ENCODE results near the gene ZBTB7C.

ZBTB7C gene

GRCh38 chr18:48351216-48352050 lies 57.8 kb downstream of the ZBTB7C start:
- DNase-seq, result no peak

- DNase-seq, result no peak
Measured at GRCh38 chr18:48348739-48349138, 60.4 kb downstream of the ZBTB7C start.

DNA sequence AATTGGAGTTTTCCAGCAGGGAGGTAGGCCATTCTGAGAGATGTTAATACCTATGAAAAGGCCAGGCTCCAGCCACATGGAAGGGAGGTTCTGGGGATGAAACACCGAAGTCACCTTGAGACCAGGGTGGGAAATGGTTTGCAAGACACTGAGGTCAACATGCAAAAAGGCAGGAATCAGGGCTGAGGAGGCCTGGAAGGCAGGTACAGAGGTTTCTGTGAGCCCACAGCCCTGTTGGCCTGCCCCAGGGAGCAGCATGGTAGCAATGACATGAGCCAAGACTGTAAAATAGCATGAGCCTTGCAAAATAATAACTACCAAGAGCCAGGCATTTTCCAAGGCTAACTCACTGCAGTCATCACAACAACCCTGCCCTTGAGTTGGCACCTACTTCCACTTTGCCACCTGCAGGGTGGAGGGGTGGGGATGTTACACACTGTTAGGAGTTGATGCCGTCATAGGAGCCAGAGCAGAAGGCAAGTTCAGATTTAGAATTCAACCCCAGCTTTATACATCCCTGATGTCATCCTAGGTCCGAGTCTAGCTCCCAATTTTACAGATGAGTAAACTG lies 61.3 kb downstream of the ZBTB7C start:
- DNase-seq, result no peak

- DNase-seq, result no peak
Measured at GRCh38 chr18:48345596-48345995, 63.6 kb downstream of the ZBTB7C start.

DNA sequence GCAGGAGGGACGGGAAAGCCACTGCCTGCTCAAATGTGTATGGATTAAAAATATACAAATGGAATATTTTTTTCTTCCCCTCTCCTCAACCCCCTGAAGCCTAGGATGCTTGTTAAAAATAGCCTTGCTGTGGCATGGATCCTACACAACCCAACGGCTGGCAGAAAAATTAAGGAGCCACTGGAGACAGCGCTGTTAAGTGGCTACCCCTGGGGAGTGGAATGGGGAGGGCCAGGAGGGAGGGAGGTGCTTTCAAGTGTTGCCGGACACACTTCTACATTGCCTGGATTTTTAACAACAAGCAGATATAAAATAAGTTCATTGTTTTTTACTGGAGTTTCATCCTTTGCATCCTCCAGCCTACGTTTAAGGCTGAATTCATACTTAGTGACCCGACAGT lies 66.6 kb downstream of the ZBTB7C start:
- no peak for DNase-seq

DNA sequence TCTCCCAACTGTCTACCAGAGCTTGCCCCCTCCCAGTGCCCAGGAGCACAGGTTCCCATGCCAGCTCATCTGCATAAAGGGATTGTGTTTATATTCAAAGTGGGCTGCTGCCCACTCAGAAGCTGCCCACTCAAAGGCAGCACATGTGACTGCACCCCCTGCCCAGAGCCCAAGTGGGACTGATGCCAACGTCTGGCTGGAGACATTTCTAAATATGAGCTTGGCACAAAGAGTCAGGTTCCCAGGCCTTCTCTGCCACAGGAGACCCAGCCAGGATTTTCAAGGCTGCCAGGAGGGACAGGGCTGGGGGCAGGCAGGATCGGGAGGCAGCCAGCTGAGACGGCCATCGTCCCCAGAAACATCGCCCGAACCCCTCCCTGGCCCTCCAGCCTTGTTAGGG lies 67.1 kb downstream of the ZBTB7C start:
- DNase-seq, result no peak

- DNase-seq, result no peak
Measured at GRCh38 chr18:48340560-48340959, 68.6 kb downstream of the ZBTB7C start.

DNA sequence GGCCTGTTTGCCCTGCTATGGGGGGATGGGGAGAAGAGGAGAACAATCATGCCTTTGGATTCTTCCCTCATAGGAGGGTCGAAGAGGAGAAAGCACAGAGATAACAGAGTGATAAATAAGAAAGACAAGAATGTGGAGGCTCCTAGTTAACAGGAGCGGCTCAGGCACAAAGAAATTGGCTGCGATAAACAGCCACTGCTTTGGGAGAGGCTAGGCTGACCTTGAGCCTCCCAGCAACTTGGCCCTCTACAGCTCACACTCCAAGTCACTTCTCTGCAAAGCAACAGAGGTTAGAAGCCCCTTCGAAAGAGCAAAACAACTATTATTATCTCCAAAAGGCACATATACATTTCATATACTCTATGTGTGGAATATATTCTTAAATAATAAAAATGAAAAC lies 69.5 kb downstream of the ZBTB7C start:
- DNase-seq, result no peak

DNA sequence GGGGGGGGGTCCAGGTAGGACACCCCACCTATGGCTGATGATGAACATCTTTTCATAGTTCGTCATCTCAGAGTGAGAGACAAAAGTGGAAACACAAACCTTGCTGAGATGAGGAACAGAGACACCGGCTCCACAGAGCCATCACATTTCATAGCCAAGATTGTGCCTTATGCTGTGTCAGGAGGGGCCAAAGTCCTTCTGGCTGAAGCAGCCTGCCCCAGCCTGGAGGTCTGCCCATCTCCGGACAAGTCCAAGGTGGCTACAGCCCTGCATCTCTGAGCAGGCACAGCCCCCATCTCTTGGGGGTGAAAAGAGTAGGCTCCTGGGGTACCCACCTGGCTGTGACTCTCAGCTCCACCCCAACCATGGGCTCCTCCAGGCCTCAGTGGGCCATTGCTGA lies 70.3 kb downstream of the ZBTB7C start:
- DNase-seq, result no peak

GRCh38 chr18:48337053-48337452 lies 72.1 kb downstream of the ZBTB7C start:
- no peak for DNase-seq

DNA sequence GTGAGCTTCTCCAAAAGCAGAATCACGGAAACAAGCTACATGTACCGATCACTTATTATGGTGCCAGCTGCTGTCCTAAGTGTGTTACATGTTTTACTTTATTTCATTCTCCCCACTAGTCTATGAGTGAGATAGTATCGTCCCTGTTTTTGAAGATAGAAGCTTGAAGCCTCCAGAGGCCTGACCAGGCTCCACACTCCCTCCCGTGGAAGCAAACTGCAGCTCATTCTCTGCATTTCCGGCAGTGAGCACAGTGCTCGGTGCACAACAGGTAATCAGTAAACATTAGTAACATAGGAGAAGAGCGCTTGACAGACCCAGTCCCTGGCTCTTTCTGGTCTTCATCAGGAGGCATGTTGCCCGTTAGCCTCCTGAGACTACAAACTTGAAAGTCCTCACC lies 72.9 kb downstream of the ZBTB7C start:
- no peak for DNase-seq

DNA sequence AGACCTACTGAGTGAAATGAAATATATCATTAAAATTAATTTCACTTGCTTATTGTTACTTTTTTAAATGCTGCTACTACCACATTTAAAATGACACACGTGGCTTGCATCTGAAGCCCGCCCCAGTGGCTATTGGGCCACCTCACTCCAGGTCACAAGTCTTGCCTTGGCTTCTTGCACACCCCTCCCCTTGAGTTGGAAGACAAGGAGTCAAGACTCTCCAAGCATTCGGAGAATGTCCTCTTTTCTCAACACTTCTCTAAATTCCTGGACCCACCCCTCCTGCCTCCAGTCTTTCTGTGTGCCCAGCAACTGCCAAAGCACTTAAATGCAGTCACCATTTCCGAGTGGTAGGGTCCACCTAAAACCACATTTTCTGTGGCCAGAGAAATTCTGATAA lies 73.4 kb downstream of the ZBTB7C start:
- no peak for DNase-seq

DNA sequence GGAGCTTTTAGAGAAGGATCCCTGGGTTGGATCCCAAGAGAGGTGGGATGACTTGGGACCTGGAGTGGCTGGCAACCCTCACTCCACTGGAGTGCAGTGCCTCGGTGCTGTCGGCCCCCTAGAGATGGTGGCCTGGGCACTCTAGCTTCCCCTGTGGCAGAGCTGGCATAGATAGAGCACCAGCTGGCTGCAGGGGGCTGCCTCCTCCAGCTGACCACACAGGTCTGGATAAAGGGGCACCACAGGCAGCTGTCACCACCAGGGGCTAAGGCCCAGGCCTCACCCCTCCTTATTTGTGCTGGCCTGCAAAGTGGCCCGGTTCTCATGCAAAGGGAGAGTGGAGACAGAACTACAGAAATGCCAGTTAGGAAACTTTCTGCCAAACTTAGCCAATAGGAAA lies 74.3 kb downstream of the ZBTB7C start:
- no peak for DNase-seq

DNA sequence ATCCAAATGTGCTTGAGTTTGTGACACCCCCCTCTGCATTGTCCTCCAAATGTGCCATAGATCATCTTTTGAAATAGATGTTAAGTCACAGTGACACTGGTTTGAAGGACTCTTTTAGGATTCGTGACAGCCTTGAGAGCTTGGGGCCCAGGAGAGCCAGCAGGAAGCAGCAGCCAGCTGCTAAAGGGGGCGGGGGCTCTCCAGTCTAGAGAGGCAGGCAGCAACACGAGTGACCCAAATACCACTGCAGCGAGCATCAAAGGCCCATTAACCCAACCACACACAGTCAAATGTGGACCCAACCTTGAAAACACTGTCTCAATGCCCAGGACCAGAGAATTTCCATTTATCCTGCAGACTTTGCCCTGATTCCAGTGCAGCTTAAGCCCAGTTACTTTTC lies 75.6 kb downstream of the ZBTB7C start:
- no peak for DNase-seq

GRCh38 chr18:48330016-48330991 lies 78.9 kb downstream of the ZBTB7C start:
- DNase-seq, result no peak

DNA sequence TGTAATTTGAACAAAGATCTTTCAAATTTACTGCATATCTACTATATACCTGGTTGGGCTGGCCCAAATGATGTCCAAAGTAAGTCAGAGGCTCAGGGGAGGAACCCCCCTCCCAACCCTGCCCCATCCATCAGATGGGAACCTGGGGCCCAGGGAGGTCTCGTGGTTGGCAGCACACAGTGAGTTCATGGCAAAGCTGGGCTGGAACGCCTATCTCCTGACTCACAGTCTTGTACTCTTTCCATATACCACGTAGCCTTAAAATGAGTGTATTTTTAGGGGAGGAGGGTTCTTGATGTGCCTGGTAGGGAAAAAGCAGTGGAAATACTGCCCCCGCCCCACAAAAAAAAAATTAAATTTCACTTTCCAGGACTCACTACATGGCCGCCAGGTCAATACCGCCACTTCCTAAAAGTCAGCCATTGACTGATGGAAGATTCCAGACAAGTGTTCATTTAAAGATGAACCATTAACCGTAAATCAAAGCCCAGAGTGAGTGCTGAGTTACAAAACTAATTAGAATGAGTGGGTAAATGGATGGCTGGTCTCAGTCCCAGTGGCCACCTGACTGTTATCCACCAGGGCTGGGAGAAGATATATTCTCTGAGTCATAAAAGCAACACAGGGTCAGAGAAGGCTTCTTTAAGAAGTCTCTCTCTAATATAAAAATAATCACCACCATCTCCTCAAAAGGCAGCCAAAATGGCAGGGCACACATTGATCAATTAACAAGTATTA lies 80.5 kb downstream of the ZBTB7C start:
- no peak for DNase-seq

DNA sequence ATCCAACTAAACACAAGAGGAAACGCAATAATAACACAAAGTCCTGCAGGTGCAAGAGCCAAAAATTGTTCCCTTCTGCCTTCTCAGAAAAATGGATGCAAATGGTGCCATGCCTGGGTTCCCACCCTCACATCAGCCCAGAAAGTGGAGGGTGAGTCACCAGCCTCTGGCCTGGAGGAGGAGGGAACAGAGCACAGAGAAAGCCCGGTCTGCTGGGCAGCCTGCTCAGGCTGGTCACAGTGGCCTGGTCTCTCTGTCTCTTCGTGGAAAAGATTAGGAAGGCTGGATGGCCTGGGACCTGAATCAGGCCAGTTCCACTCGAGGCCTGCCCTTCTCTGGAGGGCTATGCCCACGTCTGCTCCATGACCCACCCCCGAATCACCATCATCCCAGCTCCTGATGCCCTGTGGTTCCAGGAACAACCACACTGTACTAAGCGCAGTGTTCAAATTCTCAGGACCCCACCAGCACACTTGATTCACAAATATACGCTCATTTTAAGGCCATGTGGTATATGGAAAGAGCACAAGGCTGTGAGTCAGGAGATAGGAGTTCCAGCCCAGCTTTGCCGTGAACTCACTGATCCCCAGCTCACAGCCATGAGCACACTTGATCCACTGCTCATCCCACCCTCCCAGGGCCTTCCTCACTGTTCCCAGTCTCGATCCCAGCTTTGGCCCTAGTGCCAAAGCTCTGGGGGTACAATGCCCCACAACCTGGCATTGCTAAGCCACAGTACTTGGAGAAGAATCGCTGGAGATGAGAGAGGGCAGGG lies 82.1 kb downstream of the ZBTB7C start:
- DNase-seq, result no peak

DNA sequence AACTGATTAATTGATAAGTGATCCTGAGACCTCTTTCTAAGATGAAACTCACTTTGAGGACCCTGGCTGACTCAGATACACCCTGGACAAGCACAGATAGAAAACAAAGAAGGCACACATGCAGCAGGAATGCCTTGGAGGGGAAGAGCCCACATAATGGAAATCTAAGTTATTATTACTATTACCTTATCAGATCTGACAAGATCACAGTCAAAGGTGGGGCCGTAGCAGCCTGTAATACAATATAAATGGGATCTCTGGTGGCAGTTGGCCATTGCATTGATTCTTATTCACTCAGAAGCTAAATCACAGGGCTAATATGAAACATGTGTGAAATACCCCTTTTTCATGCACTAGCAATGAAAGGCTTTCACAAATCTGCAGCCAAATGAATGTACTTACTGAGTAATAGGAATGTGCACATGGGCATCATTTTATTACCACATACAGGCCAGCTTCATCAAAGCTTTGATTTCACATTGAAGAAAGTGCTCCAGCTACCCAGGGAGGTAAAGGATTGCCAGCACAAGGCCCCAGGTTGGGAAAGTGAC lies 84.0 kb downstream of the ZBTB7C start:
- DNase-seq, result no peak

GRCh38 chr18:48324651-48325050 lies 84.5 kb downstream of the ZBTB7C start:
- DNase-seq, result no peak

DNA sequence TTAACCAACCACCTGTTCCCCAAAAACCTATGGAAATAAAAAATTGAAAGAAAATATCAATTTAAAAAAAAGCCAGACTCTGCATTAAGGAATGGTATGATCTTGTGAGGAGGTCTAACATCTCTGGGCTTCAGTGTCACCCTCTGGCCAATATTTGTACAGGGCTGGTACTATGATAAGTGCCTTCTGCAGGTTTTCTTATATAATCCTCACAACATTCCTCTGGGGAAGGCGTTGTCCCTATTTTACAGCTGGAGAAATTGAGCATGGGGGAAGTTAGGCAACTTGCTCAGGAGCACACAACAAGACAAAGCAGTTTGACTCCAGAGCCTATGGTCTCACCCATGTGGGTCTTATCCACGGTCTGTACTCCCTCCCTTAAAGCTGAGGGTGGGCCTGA lies 86.0 kb downstream of the ZBTB7C start:
- DNase-seq, result no peak

DNA sequence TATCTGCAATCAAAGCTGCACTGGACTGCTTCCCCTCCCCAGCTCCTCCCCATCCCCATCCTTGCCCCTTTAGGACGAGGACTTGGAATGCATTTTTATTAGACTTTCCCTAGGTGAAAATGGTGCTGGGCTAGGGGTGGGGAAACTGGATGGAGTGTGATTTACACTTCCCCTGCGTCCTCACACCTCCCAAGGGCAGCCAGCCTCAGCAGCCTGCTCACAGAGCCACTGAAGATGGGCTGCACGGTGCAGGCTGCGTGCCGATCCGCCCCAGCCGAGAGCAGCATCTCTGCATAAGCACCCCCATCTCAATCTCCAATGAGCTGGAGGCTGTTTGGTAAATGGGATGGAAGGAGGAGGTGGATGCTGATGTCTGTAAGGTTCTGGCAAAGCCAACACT lies 87.6 kb downstream of the ZBTB7C start:
- DNase-seq, result no peak

GRCh38 chr18:48321121-48321520 lies 88.1 kb downstream of the ZBTB7C start:
- DNase-seq, result no peak
